GM12878 (cell line): Measurements from ENCODE around the gene AOPEP. TPM values are rescaled to one million over a fixed set of nuclear protein-coding genes. Genes with fewer than 3 reads are reported as not detected.

Experiments used
- ATAC-seq: fragments of 200-7000 bp; cut with Tn5 transposase; 3 replicates; pipeline ENCODE4 v1.9.1; 2020; ENCODE audit warnings: mild to moderate bottlenecking, moderate library complexity
- BruUV-seq: library from RNA; stranded (reverse); fragments of 400-500 nt; replicated peaks from 2 replicates; lab custom pipeline; 2021; lab: Mats Ljungman, UMichigan
- CTCF ChIA-PET: fragments of 300-600 bp; sonication (Branson Sonifier 250); formaldehyde crosslinking; extraction: SDS; loops from one replicate; lab custom pipeline; 2021; ENCODE audit warnings: inconsistent platforms; lab: Yijun Ruan, JAX
- POLR2A ChIA-PET: fragments of 350-600 bp; formaldehyde crosslinking; extraction: SDS; loops from one replicate; lab custom pipeline; 2021; ENCODE audit warnings: inconsistent platforms; lab: Charles Lee
- RAD21 ChIA-PET: fragments of 300-600 bp; sonication (Branson Sonifier 250); formaldehyde crosslinking; loops from one replicate; lab custom pipeline; 2023; ENCODE audit warnings: antibody characterized with exemption; ENCODE audit not compliant: unreplicated experiment; lab: Charles Lee
- SMC1A ChIA-PET: fragments of 300-600 bp; sonication (Branson Sonifier 250); formaldehyde crosslinking; loops from one replicate; lab custom pipeline; 2023; ENCODE audit not compliant: unreplicated experiment, uncharacterized antibody; lab: Charles Lee
- DNase-seq: peaks from one replicate; pipeline ENCODE4 v3.0.0-alpha.2; 2011; ENCODE audit warnings: low read depth, low spot score
- FAIRE-seq: peaks from 3 replicates; lab custom pipeline; 2011; peaks lifted over from hg19 to GRCh38; lab: Jason Lieb, UNC
- H2AFZ ChIP-seq: 2 replicates; pipeline ENCODE4 v1.6.0; 2011; ENCODE audit warnings: low read depth, low read length, control low read depth; ENCODE audit not compliant: control insufficient read depth
- H3K27ac ChIP-seq: 2 replicates; pipeline ENCODE4 v1.5.1; 2011; ENCODE audit warnings: control low read depth; ENCODE audit not compliant: control insufficient read depth, insufficient read depth
- H3K27me3 ChIP-seq, 2 experiments: replicated peaks in 1 of 2; 2 replicates each; pipeline versions ENCODE4 v1.6.0 to v1.6.1; 2011; ENCODE audit warnings: low read length in 1 of 2; ENCODE audit not compliant: control insufficient read depth in 2 of 2, insufficient read depth in 2 of 2
- H3K36me3 ChIP-seq, 2 experiments: 2 replicates each; pipeline ENCODE4 v1.5.1; 2011; ENCODE audit warnings: low read length in 1 of 2; ENCODE audit not compliant: control insufficient read depth in 2 of 2, insufficient read depth in 2 of 2
- H3K4me1 ChIP-seq: 2 replicates; pipeline ENCODE4 v1.6.1; 2011; ENCODE audit warnings: mild to moderate bottlenecking, low read length, moderate library complexity, mixed read lengths; ENCODE audit not compliant: control insufficient read depth, insufficient read depth
- H3K4me2 ChIP-seq: 2 replicates; pipeline ENCODE4 v1.6.0; 2011; ENCODE audit warnings: control low read depth; ENCODE audit not compliant: control insufficient read depth, insufficient read depth
- H3K4me3 ChIP-seq: fragments of 200-600 bp; sonication (generic); 2 replicates; pipeline ENCODE4 v1.5.1; 2016
- H3K79me2 ChIP-seq: 2 replicates; pipeline ENCODE4 v1.6.0; 2011; ENCODE audit warnings: low read length; ENCODE audit not compliant: control insufficient read depth, insufficient read depth
- H3K9ac ChIP-seq: 2 replicates; pipeline ENCODE4 v1.8.0; 2011; ENCODE audit warnings: low read length, control low read depth, mixed read lengths; ENCODE audit not compliant: control insufficient read depth, insufficient read depth
- H3K9me3 ChIP-seq: replicated peaks from 3 replicates; pipeline ENCODE4 v1.5.1; 2011; ENCODE audit warnings: mild to moderate bottlenecking, low read length; ENCODE audit not compliant: control insufficient read depth, insufficient read depth
- H4K20me1 ChIP-seq: 2 replicates; pipeline ENCODE4 v1.6.0; 2011; ENCODE audit not compliant: control insufficient read depth, insufficient read depth
- DPF2 ChIP-seq: fragments of 450-650 bp; IDR thresholded peaks from 2 replicates; pipeline ENCODE4 v1.6.1; 2017; ENCODE audit warnings: mild to moderate bottlenecking
- EP300 ChIP-seq, 2 experiments: fragments of 150-350 bp in 1 of 2; IDR thresholded peaks; 2 replicates each; pipeline ENCODE4 v1.6.1; 2011 to 2012; ENCODE audit warnings: low read depth in 2 of 2, low read length in 2 of 2, borderline replicate concordance in 1 of 2, improper control_type of control experiment in 1 of 2, inconsistent platforms in 1 of 2; ENCODE audit not compliant: control insufficient read depth in 1 of 2
- GATAD2B ChIP-seq: fragments of 450-650 bp; conservative IDR thresholded peaks from 2 replicates; pipeline ENCODE4 v1.6.1; 2017; ENCODE audit warnings: low read depth, mild to moderate bottlenecking, moderate library complexity
- NR2C1 ChIP-seq: fragments of 450-650 bp; IDR thresholded peaks from 2 replicates; pipeline ENCODE4 v1.6.1; 2017; ENCODE audit warnings: antibody characterized with exemption, mild to moderate bottlenecking, moderate library complexity
- RAD21 ChIP-seq: IDR thresholded peaks from 2 replicates; pipeline ENCODE4 v1.6.1; 2011; ENCODE audit warnings: mild to moderate bottlenecking, low read depth, low read length, moderate library complexity; ENCODE audit not compliant: insufficient read depth
- SIX5 ChIP-seq: IDR thresholded peaks from 2 replicates; pipeline ENCODE4 v1.6.1; 2011; ENCODE audit warnings: mild to moderate bottlenecking, low read depth, low read length, moderate library complexity; ENCODE audit not compliant: severe bottlenecking
- SUZ12 ChIP-seq: fragments of 200-600 bp; sonication (generic); IDR thresholded peaks from one replicate; pipeline ENCODE4 v1.6.1; 2018; ENCODE audit warnings: antibody characterized with exemption, mild to moderate bottlenecking; ENCODE audit not compliant: unreplicated experiment
- TBL1XR1 ChIP-seq: IDR thresholded peaks from 2 replicates; pipeline ENCODE4 v1.6.1; 2012; ENCODE audit warnings: low read depth, low read length, improper control_type of control experiment
- USF1 ChIP-seq: IDR thresholded peaks from 2 replicates; pipeline ENCODE4 v1.6.1; 2011; ENCODE audit warnings: borderline replicate concordance, low read depth, mild to moderate bottlenecking, moderate library complexity, mixed read lengths, low read length; ENCODE audit not compliant: insufficient read depth; ENCODE audit errors: extremely low read length
- WGBS: methylation state at CpG from one replicate; pipeline ENCODE4 v1.1.6; 2016; ENCODE audit warnings: low lambda C conversion rate; ENCODE audit not compliant: insufficient replicate concordance, insufficient coverage; ENCODE audit errors: missing lambda C conversion rate; 5-methylcytosine and 5-hydroxymethylcytosine counted together
- in situ Hi-C: fragments of 300-500 bp; cut with MboI; formaldehyde crosslinking; loops from 9 replicates; pipeline ENCODE4 v1.14.3; 2018; ENCODE audit warnings: mixed read lengths
- intact Hi-C: fragments of 100-400 bp; cut with micrococcal nuclease; formaldehyde crosslinking; loops from one replicate; pipeline ENCODE4 v1.14.2; 2022; ENCODE audit not compliant: unreplicated experiment
- polyA plus RNA-seq, 11 experiments: library from polyadenylated mRNA; depleted of rRNA in 4 of 11; unstranded in 6 of 11; stranded (reverse) in 5 of 11; fragments of >200 nt; fragmentation: Nextera tagmentation in 4 of 11; fragmentation: Illumina TruSeq in 1 of 11; extraction: Ambion mirVana in 4 of 11; extraction: Trizol in 1 of 11; gene quantifications; 1 replicate in 1 of 11; 2 replicates in 10 of 11; pipeline versions ENCODE4 v1.2.1 to v1.2.3, GENCODE V29; 2011 to 2016; ENCODE audit warnings: inconsistent platforms in 2 of 11, missing spikeins in 2 of 11, low read depth in 1 of 11
- total RNA-seq, 4 experiments: library from RNA; depleted of rRNA in 3 of 4; stranded (reverse); fragments of >200 nt in 3 of 4; fragmentation: Illumina TruSeq in 1 of 4; extraction: Trizol in 1 of 4; gene quantifications; 2 replicates each; pipeline versions ENCODE4 v1.2.1 to v1.2.3, GENCODE V29; 2013 to 2021

AOPEP gene
- total and polyA plus RNA-seq, 10 of the 15 experiments (the other 5 are each of a cell fraction or from before 2014, with no cell fraction given): 2.3 to 16.9 (median 10.1) TPM

GRCh38 chr9:94864196-94864595 lies 137.7 kb downstream of the AOPEP start:
- no peaks in the 10 kb centered on the region for H3K36me3 ChIP-seq
- no peaks in the 10 kb centered on the region for H3K27me3 ChIP-seq
- ATAC-seq: no peak
- no peak overlapping the region for H3K4me3 ChIP-seq
- H3K9ac ChIP-seq: no peak overlapping the region
- FAIRE-seq: no peak
- no peaks in the 10 kb centered on the region for H3K9me3 ChIP-seq
- H3K4me1 ChIP-seq: peaks cover 26% of the 10 kb centered on the region
- no peak for DNase-seq
- SMC1A ChIA-PET: interaction anchor here (0.7 to 1.2 kb wide), 4 partner anchors 50 to 145 kb away, joined by 3 to 4 read pairs (median 3); no protein-coding TSS in a partner anchor
- no TSS peak for BruUV-seq
- H3K79me2 ChIP-seq: no peaks in the 10 kb centered on the region; the same call in 1 of the 2 replicates
- CTCF ChIA-PET: interaction anchor here (1.4 kb wide), 1 partner anchor 53 kb away, joined by 3 read pairs; no protein-coding TSS in a partner anchor
- in situ Hi-C loops: no loop called here
- H3K27ac ChIP-seq: no peak overlapping the region
- 96% methylated on average over 3 of the region's 3 CpGs for WGBS
- H4K20me1 ChIP-seq: no peaks in the 10 kb centered on the region
- H3K4me2 ChIP-seq: no peak overlapping the region
- TF ChIP-seq DPF2 (no peak), RAD21 (no peak), SIX5 (no peak)
- intact Hi-C loops: loop anchor here (5.0 kb wide), 1 partner anchor 82 kb away; no protein-coding TSS in a partner anchor
- no peak overlapping the region for H2AFZ ChIP-seq
- POLR2A ChIA-PET: interaction anchor here (0.7 kb wide), 1 partner anchor 11 kb away, joined by 5 read pairs; no protein-coding TSS in a partner anchor
- RAD21 ChIA-PET: interaction anchor here (1.1 kb wide), 2 partner anchors 10 to 60 kb away, joined by 3 read pairs; no protein-coding TSS in a partner anchor

- H2AFZ ChIP-seq: no peak overlapping the region
- in situ Hi-C loops: no loop called here
- SMC1A ChIA-PET: interaction anchor here (0.7 to 1.2 kb wide), 2 partner anchors 64 to 144 kb away, joined by 3 to 4 read pairs; no protein-coding TSS in a partner anchor
- FAIRE-seq (no peak), DNase-seq (no peak), ATAC-seq (no peak)
- H3K9ac ChIP-seq: no peak overlapping the region
- no peak overlapping the region for H3K27ac ChIP-seq
- no peaks in the 10 kb centered on the region; the same call in 1 of the 2 replicates for H3K79me2 ChIP-seq
- CTCF ChIA-PET: interaction anchor here (1.4 kb wide), 2 partner anchors 53 to 81 kb away, joined by 3 to 4 read pairs; no protein-coding TSS in a partner anchor
- no peak overlapping the region for H3K4me3 ChIP-seq
- no TSS peak for BruUV-seq
- peaks cover 24% of the 10 kb centered on the region for H3K4me1 ChIP-seq
- RAD21 ChIA-PET: interaction anchor here (1.1 kb wide), 2 partner anchors 11 to 61 kb away, joined by 3 read pairs; no protein-coding TSS in a partner anchor
- WGBS: 81% methylated on average over 8 of the region's 8 CpGs
- no peaks in the 10 kb centered on the region for H3K36me3 ChIP-seq
- H3K4me2 ChIP-seq: no peak overlapping the region
- no peaks in the 10 kb centered on the region for H4K20me1 ChIP-seq
- intact Hi-C loops: loop anchor here (5.0 kb wide), 1 partner anchor 83 kb away; no protein-coding TSS in a partner anchor
- H3K27me3 ChIP-seq: no peaks in the 10 kb centered on the region
- H3K9me3 ChIP-seq: no peaks in the 10 kb centered on the region
- POLR2A ChIA-PET: interaction anchor here (0.6 kb wide), 1 partner anchor 9 kb away, joined by 6 read pairs; no protein-coding TSS in a partner anchor
- TF ChIP-seq SIX5: no peak
- TF ChIP-seq USF1: no peak
- TF ChIP-seq SUZ12: no peak
- TF ChIP-seq GATAD2B: no peak
- TF ChIP-seq TBL1XR1: no peak
- TF ChIP-seq EP300 (IDR thresholded peaks at IDR 0.05; ENCODE audit: borderline replicate concordance in 1 of 2, control insufficient read depth in 1 of 2, low read depth in 2 of 2, low read length in 2 of 2): no peak
- TF ChIP-seq NR2C1: no peak
These were observed 138.5 kb downstream of the AOPEP start for GRCh38 chr9:94864862-94865509.
